K562 (cell line): ENCODE results near the gene CERS1. TPM values are rescaled to one million over a fixed set of nuclear protein-coding genes. Genes with fewer than 3 reads are reported as not detected.

ENCODE experiments used
- ATAC-seq: fragments of 200-7000 bp; cut with Tn5 transposase; 3 replicates; pipeline ENCODE4 v1.9.1; 2020; ENCODE audit warnings: moderate library complexity
- BruUV-seq: library from RNA; stranded (reverse); fragments of 400-500 nt; replicated peaks from 2 replicates; lab custom pipeline; 2021; lab: Mats Ljungman, UMichigan
- CTCF ChIA-PET: fragments of 300-600 bp; formaldehyde crosslinking; extraction: SDS; loops from one replicate; lab custom pipeline; 2021; ENCODE audit warnings: low intra/inter-chr PET ratio; lab: Yijun Ruan, JAX
- POLR2A ChIA-PET: fragments of 300-600, 350-650 bp; sonication (Branson Sonifier 250); formaldehyde crosslinking; extraction: SDS; loops from one replicate; lab custom pipeline; 2021; ENCODE audit warnings: antibody characterized with exemption, inconsistent platforms; lab: Yijun Ruan, JAX
- DNase-seq, 4 experiments: peaks; one replicate each; pipeline versions ENCODE4 v3.0.0 to v3.0.0-alpha.2; 2011 to 2018; ENCODE audit warnings: low spot score in 3 of 4, mixed read lengths in 3 of 4; ENCODE audit errors: extremely low read depth in 1 of 4
- FAIRE-seq: peaks from 2 replicates; lab custom pipeline; 2011; peaks lifted over from hg19 to GRCh38; lab: Jason Lieb, UNC
- H2AFZ ChIP-seq: 2 replicates; pipeline ENCODE4 v1.6.0; 2011; ENCODE audit warnings: low read depth, low read length, control low read depth, inconsistent platforms
- H3K27ac ChIP-seq: fragments of 200-600 bp; 3 replicates; pipeline ENCODE4 v1.8.0; 2011; ENCODE audit warnings: low read depth, mild to moderate bottlenecking, control low read depth, inconsistent platforms, low read length, moderate library complexity, mixed read lengths; ENCODE audit errors: extremely low read depth
- H3K27me3 ChIP-seq, 2 experiments: fragments of 300-600 bp in 1 of 2; 2 replicates in 1 of 2; 3 replicates in 1 of 2; pipeline versions ENCODE4 v1.6.0 to v1.8.0; 2011; ENCODE audit warnings: inconsistent platforms in 2 of 2, low read length in 2 of 2, mild to moderate bottlenecking in 1 of 2, mixed read lengths in 1 of 2, moderate library complexity in 1 of 2; ENCODE audit not compliant: control insufficient read depth in 2 of 2, insufficient read depth in 2 of 2
- H3K36me3 ChIP-seq: fragments of 300-600 bp; 3 replicates; pipeline ENCODE4 v1.8.0; 2011; ENCODE audit warnings: mild to moderate bottlenecking, low read length, inconsistent platforms; ENCODE audit not compliant: control insufficient read depth, insufficient read depth
- H3K4me1 ChIP-seq, 2 experiments: fragments of 200-600 bp in 1 of 2; replicated peaks in 1 of 2; 2 replicates in 1 of 2; 3 replicates in 1 of 2; pipeline versions ENCODE4 v1.5.1 to v1.8.0; 2011; ENCODE audit warnings: inconsistent platforms in 2 of 2, low read length in 2 of 2, mild to moderate bottlenecking in 1 of 2, mixed read lengths in 1 of 2, moderate library complexity in 1 of 2; ENCODE audit not compliant: control insufficient read depth in 2 of 2, insufficient read depth in 2 of 2
- H3K4me2 ChIP-seq: 2 replicates; pipeline ENCODE4 v1.6.1; 2011; ENCODE audit warnings: low read length, control low read depth, inconsistent platforms, mixed read lengths; ENCODE audit not compliant: insufficient read depth
- H3K4me3 ChIP-seq: fragments of 200-600 bp; sonication (generic), shearing (Covaris generic); 2 replicates; pipeline ENCODE4 v1.5.1; 2016; ENCODE audit warnings: control low read depth, inconsistent platforms
- H3K79me2 ChIP-seq: fragments of 200-600 bp; 3 replicates; pipeline ENCODE4 v1.8.0; 2011; ENCODE audit warnings: low read length, inconsistent platforms; ENCODE audit not compliant: control insufficient read depth, insufficient read depth
- H3K9ac ChIP-seq, 2 experiments: 2 replicates each; pipeline versions ENCODE4 v1.6.0 to v1.6.1; 2011; ENCODE audit warnings: low read depth in 2 of 2, low read length in 2 of 2, control low read depth in 1 of 2, inconsistent platforms in 1 of 2, mild to moderate bottlenecking in 1 of 2, mixed read lengths in 1 of 2; ENCODE audit not compliant: insufficient read depth in 1 of 2
- H3K9me1 ChIP-seq: one replicate; pipeline ENCODE4 v1.6.0; 2011; ENCODE audit warnings: inconsistent platforms, mild to moderate bottlenecking, low read length, moderate library complexity; ENCODE audit not compliant: control insufficient read depth, insufficient read depth
- H3K9me3 ChIP-seq: replicated peaks from 2 replicates; pipeline ENCODE4 v1.5.1; 2011; ENCODE audit warnings: low read depth, low read length, inconsistent platforms; ENCODE audit not compliant: control insufficient read depth, insufficient read depth
- H4K20me1 ChIP-seq: replicated peaks from 2 replicates; pipeline ENCODE4 v1.6.1; 2011; ENCODE audit warnings: low read length, inconsistent platforms, mixed read lengths; ENCODE audit not compliant: control insufficient read depth, insufficient read depth
- ADNP ChIP-seq: fragments of 200-800 bp; sonication (Bioruptor generic); IDR thresholded peaks from 2 replicates; pipeline ENCODE4 v1.6.1; 2016; ENCODE audit warnings: missing genetic modification characterization, missing compliant biosample characterization
- ATF2 ChIP-seq: sonication (generic); formaldehyde crosslinking; IDR thresholded peaks from 2 replicates; pipeline ENCODE4 v1.8.1; 2022; ENCODE audit warnings: missing genetic modification reagents
- BCOR ChIP-seq: fragments of 450-650 bp; IDR thresholded peaks from 2 replicates; pipeline ENCODE4 v1.6.1; 2016
- CBX1 ChIP-seq: sonication (generic); IDR thresholded peaks from 2 replicates; pipeline ENCODE4 v1.6.1; 2016; ENCODE audit warnings: antibody characterized with exemption, low read depth, mild to moderate bottlenecking
- CHD4 ChIP-seq: fragments of 200-600 bp; sonication (generic); IDR thresholded peaks from 3 replicates; pipeline ENCODE4 v1.6.1; 2012; ENCODE audit warnings: low read depth, mild to moderate bottlenecking, mixed read lengths, low read length, inconsistent platforms; ENCODE audit not compliant: insufficient read depth, insufficient replicate concordance, poor library complexity, severe bottlenecking
- HDAC2 ChIP-seq: fragments of 450-650 bp; IDR thresholded peaks from 2 replicates; pipeline ENCODE4 v1.6.1; 2016; ENCODE audit warnings: mild to moderate bottlenecking
- HDAC6 ChIP-seq: IDR thresholded peaks from 2 replicates; pipeline ENCODE4 v1.6.1; 2012; ENCODE audit warnings: low read depth, mild to moderate bottlenecking, control low read depth, inconsistent platforms, low read length, moderate library complexity
- KDM1A ChIP-seq, 2 experiments: fragments of 450-650 bp; IDR thresholded peaks; 2 replicates each; pipeline ENCODE4 v1.6.1; 2016; ENCODE audit warnings: mild to moderate bottlenecking in 2 of 2
- NFE2L1 ChIP-seq: fragments of 450-650 bp; IDR thresholded peaks from 2 replicates; pipeline ENCODE4 v1.6.1; 2016; ENCODE audit warnings: missing genetic modification characterization, low read depth, mild to moderate bottlenecking, missing compliant biosample characterization, moderate library complexity, borderline replicate concordance
- PRMT5 ChIP-seq: sonication (generic); formaldehyde crosslinking; IDR thresholded peaks from 2 replicates; pipeline ENCODE4 v1.5.0; 2020; ENCODE audit warnings: missing genetic modification reagents
- RBM25 ChIP-seq: fragments of 200-400 bp; formaldehyde crosslinking; IDR thresholded peaks from 2 replicates; pipeline ENCODE4 v1.6.1; 2018; ENCODE audit warnings: low read length, low read depth, moderate library complexity; ENCODE audit not compliant: severe bottlenecking
- RCOR1 ChIP-seq, 2 experiments: IDR thresholded peaks; 2 replicates each; pipeline ENCODE4 v1.6.1; 2012; ENCODE audit warnings: low read depth in 2 of 2, low read length in 2 of 2, borderline replicate concordance in 1 of 2, improper control_type of control experiment in 1 of 2
- SMARCA5 ChIP-seq: fragments of 450-650 bp; IDR thresholded peaks from 2 replicates; pipeline ENCODE4 v1.6.1; 2016
- ZNF184 ChIP-seq: sonication (generic); formaldehyde crosslinking; IDR thresholded peaks from 2 replicates; pipeline ENCODE4 v1.5.0; 2020; ENCODE audit warnings: missing genetic modification reagents
- ZNF584 ChIP-seq: fragments of 200-800 bp; sonication (Bioruptor generic); IDR thresholded peaks from 2 replicates; pipeline ENCODE4 v1.6.1; 2016; ENCODE audit warnings: low read depth, mild to moderate bottlenecking, missing genetic modification characterization, missing compliant biosample characterization
- ZNF764 ChIP-seq: fragments of 250-450 bp; sonication (Bioruptor Pico); IDR thresholded peaks from 2 replicates; pipeline ENCODE4 v1.4.0; 2020; ENCODE audit warnings: low read depth, mild to moderate bottlenecking, moderate library complexity
- WGBS: fragments of 100-300 bp; shearing (Covaris generic); methylation state at CpG from one replicate; pipeline ENCODE4 v1.1.6; 2016; ENCODE audit warnings: low coverage, mixed read lengths; ENCODE audit not compliant: insufficient coverage; ENCODE audit errors: missing lambda C conversion rate; 5-methylcytosine and 5-hydroxymethylcytosine counted together
- in situ Hi-C: fragments of 300-500 bp; cut with MboI; formaldehyde crosslinking; loops from 4 replicates; pipeline ENCODE4 v1.15.0; 2018; ENCODE audit warnings: inconsistent platforms, mixed read lengths
- intact Hi-C: fragments of 100-400 bp; cut with micrococcal nuclease; formaldehyde crosslinking; loops from 2 replicates; pipeline ENCODE4 v1.14.2; 2022
- polyA plus RNA-seq, 8 experiments: library from polyadenylated mRNA; depleted of rRNA in 4 of 8; stranded (reverse) in 5 of 8; unstranded in 3 of 8; fragments of >200 nt; fragmentation: Nextera tagmentation in 2 of 8; fragmentation: Illumina TruSeq in 1 of 8; extraction: Ambion mirVana in 2 of 8; extraction: Trizol in 1 of 8; gene quantifications; 2 replicates each; pipeline versions ENCODE4 v1.2.1 to v1.2.3, GENCODE V29; 2011 to 2014; ENCODE audit warnings: inconsistent platforms in 1 of 8, missing spikeins in 1 of 8
- total RNA-seq, 7 experiments: library from RNA; depleted of rRNA in 6 of 7; stranded (reverse); fragments of >200 nt in 6 of 7; fragmentation: Illumina TruSeq in 2 of 7; extraction: Trizol in 2 of 7; gene quantifications; 2 replicates each; pipeline versions ENCODE4 v1.2.1 to v1.2.3, GENCODE V29; 2011 to 2021; ENCODE audit warnings: low replicate concordance in 1 of 7

The CERS1 gene
- total and polyA plus RNA-seq, 9 of the 15 experiments (the other 6 are each of a cell fraction or from before 2014, with no cell fraction given), result 0.33 to 1.5 (median 0.86) TPM; not detected in 2

- no peak overlapping the region for H3K4me2 ChIP-seq
- TF ChIP-seq CHD4 (peak; percentile 86), ZNF584 (CRISPR knock-in tag) (no peak), HDAC6 (no peak), CBX1 (peak; percentile 66; the same call in 1 of the 2 replicates), RCOR1 (IDR thresholded peaks at IDR 0.05; ENCODE audit: borderline replicate concordance in 1 of 2, low read depth in 2 of 2, low read length in 2 of 2) (peak; percentile 20 to 40; a peak in 2 of 4 replicates), RBM25 (peak; percentile 86), ZNF764 (CRISPR knock-in tag) (no peak), SMARCA5 (0 out of 2 replicates have a peak, but pooled peaks have one; percentile 42), PRMT5 (CRISPR knock-in tag) (0 out of 2 replicates have a peak, but pooled peaks have one; percentile 16), ATF2 (CRISPR knock-in tag) (no peak), KDM1A (IDR thresholded peaks at IDR 0.05) (peak; percentile 54 to 80), ADNP (tag) (peak; percentile 83), ZNF184 (CRISPR knock-in tag) (no peak), NFE2L1 (tag) (no peak), HDAC2 (peak; percentile 68; the same call in 1 of the 2 replicates), BCOR (peak; percentile 90)
- DNase-seq, result no peak
- H3K36me3 ChIP-seq, result no peaks in the 10 kb centered on the region
- no peak overlapping the region for H3K9ac ChIP-seq
- no peak for ATAC-seq
- ChIA-PET CTCF (no interaction called here), POLR2A (interaction anchor here (0.9 kb wide), 1 partner anchor 24 kb away, joined by 3 read pairs; the partner anchor contains the start of genes COPE and DDX49)
- no TSS peak for BruUV-seq
- H3K79me2 ChIP-seq, result no peaks in the 10 kb centered on the region
- no peak overlapping the region for H3K27ac ChIP-seq
- 4% methylated on average over 4 of the region's 4 CpGs for WGBS
- FAIRE-seq, result no peak
- peaks cover 3 to 22% of the 10 kb centered on the region in 2 experiments; a peak in 4 of 5 replicates for H3K4me1 ChIP-seq
- intact Hi-C loops (loop anchor here (5.0 kb wide), 1 partner anchor 44 kb away; no protein-coding TSS in a partner anchor), in situ Hi-C loops (no loop called here)
- no peak overlapping the region for H2AFZ ChIP-seq
- H3K4me3 ChIP-seq, result no peak overlapping the region
- H3K27me3 ChIP-seq, result peaks cover 0 to 13% of the 10 kb centered on the region in 2 experiments; a peak in 1 of 5 replicates
- H3K9me1 ChIP-seq, result peaks cover 5% of the 10 kb centered on the region
- peaks cover 5% of the 10 kb centered on the region for H4K20me1 ChIP-seq
- no peaks in the 10 kb centered on the region for H3K9me3 ChIP-seq
Observed at GRCh38 chr19:18943465-18943864, 47.5 kb upstream of the CERS1 start.
